IPS DF 4.7 (cell line): ENCODE measurements around the gene PRPH.
A peak's percentile ranks its signal among the peaks of the same experiment; 100 is the strongest.
"Not testable (repeated sequence)": the region's sequence is repeated elsewhere in the genome, so short reads cannot be mapped to it uniquely, and the experiment has no call there.

ENCODE experiments used
- DNase-seq: peaks from one replicate; pipeline ENCODE4 v3.0.0-alpha.2; 2013; ENCODE audit warnings: low spot score; ENCODE audit errors: extremely low read depth

PRPH gene

DNA sequence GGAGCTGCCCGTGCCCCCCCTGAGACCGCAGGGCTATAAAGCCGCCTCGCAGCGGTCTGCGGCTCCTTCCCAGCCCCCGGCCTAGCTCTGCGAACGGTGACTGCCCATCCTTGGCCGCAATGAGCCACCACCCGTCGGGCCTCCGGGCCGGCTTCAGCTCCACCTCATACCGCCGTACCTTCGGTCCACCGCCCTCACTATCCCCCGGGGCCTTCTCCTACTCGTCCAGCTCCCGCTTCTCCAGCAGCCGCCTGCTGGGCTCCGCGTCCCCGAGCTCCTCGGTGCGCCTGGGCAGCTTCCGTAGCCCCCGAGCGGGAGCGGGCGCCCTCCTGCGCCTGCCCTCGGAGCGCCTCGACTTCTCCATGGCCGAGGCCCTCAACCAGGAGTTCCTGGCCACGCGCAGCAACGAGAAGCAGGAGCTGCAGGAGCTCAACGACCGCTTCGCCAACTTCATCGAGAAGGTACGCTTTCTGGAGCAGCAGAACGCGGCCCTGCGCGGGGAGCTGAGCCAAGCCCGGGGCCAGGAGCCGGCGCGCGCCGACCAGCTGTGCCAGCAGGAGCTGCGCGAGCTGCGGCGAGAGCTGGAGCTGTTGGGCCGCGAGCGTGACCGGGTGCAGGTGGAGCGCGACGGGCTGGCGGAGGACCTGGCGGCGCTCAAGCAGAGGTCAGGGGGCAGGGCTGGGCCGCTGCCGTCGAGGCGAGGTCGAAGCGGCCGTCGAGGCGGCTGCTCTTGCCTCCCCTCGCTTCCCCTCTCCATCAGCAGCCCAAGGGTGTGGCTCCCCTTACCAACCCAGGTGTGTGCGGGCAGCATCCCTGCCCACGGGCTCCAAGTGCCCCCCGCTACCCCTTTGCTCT is at the start of gene PRPH:
Gene PRPH, plus strand, starts transcription at position 66 of the 855 bp plus-strand sequence. Its CDS starts 54 bp downstream, at position 120.
- DNase-seq: no peak

DNA sequence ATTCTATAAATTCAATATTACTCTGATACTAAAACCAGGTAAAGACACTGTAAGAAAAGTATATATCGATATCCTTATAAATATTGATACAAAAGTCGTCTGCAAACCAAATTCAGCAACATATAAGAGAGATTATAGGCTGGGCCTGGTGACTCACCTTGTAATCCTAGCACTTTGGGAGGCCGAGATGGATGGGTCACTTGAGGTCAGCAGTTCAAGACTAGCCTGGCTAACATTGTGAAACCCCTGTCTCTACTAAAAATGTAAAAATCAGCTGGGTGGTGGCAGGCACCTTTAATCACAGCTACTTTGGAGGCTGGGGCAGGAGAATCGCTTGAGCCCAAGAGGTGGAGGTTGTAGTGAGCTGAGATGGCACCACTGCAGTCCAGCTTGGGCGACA is 43.6 kb upstream of the PRPH start:
- no peak for DNase-seq

DNA sequence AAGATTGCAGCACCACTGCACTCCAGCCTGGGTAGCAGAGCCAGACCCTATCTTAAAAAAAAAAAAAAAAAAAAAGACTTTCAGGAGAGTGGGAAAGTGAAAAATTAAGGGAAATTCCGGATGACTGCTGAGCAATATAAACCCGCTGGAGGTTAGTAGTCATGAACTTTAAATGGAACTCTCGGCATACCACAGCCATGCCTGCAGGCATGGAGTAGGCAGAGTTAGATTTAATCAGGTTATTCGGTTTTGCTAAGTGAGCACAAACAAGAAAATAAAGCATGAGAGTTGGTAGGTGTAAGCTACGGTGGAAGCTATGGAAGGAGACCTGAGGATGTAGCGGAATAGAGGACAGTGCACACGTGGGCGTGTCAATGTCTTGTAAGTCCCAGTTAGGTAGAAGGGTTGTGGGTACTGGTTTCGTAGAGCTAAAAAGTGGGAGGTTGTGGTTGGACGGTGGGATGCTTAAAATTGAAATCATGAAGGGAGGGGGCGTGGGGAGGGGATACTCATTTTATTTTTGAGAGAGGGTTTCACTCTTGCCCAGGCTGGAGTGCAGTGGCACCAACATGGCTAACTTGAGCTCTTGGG is 41.8 kb upstream of the PRPH start:
- no peak for DNase-seq

DNA sequence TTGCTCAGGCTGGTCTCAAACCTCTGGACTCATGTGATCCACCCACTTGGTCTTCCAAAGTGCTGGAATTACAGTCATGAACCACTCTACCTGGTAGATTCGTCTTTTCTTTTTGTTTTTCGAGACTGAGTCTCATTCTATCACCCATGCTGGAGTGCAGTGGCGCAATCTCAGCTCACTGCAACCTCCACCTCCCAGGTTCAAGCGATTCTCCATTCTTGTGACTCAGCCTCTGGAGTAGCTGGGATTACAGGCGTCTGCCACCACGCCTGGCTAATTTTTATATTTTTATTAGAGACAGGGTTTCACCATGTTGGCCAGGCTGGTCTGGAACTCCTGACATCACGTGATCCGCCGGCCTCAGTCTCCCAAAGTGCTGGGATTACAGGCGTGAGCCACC is 39.5 kb upstream of the PRPH start:
- DNase-seq: not testable (repeated sequence)

DNA sequence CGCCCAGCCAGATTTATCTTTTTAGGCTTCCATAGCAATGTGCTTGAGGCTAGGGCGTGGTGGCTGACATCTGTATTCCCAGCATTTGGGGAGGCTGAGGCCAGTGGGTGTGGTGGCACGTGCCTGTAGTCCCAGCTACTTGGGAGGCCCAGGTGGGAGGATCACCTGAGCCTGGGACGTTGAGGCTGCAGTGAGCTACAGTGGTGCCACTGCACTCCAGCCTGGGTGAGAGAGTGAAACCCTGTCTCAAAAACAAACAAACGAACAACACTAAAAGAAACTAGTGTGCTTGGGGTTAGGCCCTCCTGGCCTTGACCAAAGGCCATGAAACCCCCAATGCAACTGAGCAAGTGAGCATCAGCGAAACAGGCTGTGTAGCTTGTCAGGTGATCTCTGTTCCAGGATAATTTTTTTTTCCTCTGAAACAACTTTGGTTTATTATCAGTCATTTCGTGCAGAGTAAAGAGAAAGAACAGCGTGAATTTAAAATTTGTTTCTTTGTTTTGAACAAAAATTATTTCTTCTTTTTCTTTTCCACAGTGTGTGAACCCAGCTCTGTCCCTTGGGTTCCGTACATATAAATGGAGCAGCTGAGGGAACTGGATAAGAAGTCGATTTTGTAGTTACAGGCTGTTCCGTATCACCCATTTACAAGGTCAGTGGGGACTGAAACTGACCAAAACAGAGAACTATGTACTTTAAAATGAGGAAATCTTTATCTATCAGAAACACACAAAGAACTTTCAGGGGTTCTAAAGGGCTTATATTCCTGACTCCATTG is 38.9 kb upstream of the PRPH start:
- no peak for DNase-seq

DNA sequence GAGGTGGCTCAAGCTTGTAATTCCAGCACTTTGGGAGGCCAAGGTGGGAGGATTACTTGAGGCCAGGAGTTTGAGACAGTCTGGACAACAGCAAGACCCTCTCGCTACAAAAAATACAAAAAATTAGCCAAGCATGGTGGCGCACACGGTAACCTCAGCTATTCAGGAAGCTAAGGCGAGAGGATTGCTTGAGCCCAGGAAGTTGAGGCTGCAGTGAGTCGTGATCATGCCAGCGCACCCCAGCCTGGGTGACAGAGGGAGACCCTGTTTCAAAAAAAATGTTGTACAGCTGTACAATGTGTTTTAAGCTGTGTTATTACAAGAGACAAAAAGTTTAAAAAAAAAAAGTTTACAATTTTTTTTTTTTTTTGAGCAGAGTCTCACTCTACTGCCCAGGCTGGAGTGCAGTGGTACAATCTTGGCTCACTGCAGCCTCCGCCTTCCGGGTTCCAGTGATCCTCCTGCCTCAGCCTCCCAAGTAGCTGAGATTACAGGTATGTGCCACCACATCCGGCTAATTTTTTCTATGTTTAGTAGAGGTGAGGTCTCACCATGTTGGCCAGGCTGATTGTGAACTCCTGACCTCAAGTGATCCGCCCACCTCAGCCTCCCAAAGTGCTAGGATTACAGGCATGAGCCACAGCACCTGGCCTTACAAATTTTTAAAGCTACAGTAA is 37.3 kb upstream of the PRPH start:
- not testable (repeated sequence) for DNase-seq

DNA sequence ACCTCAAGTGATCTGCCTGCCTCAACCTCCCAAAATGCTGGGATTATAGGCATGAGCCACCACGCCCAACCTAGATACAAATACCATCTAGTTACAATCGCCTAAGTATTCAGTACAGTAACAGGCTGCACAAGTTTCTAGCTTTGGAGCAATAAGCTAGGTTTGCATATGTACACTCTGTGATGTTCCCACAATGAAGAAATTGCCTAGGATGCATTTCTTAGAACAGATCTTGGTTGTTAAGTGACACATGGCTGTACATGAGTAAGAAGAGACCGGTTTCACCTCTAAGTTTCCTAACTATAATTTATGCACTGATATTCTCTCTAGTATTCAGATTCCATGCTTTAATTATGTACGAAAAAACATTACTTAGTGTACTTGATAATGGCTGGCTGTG is 35.5 kb upstream of the PRPH start:
- DNase-seq: no peak

DNA sequence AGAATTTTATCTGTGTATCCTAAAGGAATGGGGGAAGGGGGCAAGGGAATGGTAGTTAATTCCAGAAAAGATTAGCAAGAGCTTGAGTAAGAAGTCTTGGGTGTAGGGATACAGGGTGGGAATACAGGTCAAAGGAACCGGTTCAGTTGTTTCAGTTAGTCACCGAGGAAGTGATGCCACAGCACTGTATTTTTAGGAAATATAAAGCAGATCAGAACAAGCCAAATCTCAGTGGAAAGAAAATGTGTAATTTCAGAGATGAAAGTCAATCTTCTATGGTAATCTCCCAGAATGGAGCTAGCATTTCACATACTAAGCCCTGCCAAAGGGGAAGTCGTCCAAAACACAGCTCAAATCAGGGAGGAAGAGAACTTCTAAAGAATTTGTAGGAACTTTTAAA is 34.8 kb upstream of the PRPH start:
- no peak for DNase-seq

DNA sequence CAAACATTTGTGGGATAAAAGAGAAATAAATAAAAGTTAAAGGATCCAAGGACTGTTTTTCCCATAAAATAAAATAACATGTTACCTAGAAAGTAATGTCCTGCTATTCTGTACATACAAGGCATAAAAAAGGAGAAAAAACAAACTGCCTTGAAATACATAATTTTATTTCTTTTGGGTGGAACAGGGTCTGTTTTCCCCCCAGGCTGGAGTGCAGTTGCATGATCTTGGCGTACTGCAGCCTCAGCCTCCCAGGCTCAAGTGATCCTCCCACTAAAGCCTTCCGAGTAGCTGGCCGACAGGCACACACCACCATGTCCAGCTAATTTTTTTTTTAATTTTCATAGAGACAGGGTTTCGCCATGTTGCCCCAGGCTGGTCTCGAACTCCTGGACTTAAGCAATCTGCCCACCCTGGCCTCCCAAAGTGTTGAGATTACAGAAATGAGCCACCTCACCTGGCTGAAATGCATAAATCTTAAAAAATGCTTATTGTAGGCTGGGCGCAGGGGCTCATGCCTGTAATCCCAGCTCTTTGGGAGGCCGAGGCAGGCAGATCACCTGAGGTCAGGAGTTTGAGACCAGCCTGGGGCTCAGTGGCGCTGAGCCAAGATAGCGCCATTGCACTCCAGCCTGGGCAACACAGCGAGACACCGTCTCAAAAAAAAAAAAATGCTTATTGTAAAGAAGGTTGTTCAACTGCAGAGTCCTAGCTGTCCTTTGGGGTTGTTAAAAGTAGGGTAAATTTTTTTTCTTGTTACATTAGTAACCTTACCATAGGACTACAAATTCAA is 34.2 kb upstream of the PRPH start:
- DNase-seq: no peak

DNA sequence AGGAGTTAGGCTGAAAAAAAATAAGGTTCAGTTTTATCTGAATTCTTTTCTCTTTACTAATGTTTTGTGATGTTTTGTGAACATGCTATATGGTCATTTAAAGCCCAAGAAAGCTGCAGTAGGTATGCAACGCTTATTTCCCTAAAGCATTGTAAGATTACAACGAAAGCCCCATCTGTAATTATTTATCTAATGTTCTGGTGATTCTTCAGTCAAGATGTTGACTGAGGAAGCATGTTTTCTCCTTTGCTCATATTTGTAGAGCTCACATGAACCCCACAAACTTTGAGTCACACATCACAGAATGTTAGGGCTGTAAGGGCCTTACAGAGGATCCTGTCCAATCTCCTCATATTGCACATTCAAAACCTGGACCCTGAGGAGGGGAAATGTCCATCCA is 33.2 kb upstream of the PRPH start:
- no peak for DNase-seq

DNA sequence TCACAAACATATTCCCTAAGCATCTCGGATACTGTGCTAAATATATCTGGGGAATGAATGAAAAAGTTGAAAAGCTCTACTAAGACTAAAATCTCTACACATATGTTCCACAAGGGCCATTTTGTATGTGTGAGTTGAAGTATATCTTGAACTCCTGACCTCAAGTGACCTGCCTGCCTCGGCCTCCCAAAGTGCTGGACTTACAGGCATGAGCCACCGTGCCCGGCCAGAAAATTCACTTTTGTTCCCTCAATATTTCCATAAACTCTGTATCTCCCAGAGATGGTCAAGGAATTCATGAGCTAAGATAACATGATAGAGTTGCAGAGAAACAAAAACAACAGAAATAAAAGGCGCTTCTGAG is 31.6 kb upstream of the PRPH start:
- no peak for DNase-seq

DNA sequence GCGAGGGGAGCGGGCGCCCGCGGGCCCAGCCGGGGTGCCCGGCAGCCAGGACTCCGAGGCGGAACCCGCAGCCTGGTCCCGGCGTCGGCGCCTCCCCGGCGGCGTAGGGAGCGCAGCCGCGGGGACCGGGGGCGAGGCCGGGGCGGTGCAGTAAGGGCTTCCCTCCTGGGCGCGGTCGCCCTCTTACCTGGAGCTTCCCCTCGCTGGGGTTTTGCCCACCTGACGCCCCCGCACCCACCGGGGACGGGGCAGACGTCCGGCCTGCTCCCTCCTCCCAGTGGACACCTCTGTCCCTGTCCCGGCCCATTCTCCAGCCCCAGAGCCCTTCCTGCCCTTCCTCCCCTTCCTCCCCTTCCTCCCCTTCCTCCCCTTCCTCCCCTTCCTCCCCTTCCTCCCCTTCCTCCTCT is 30.5 kb upstream of the PRPH start:
- no peak for DNase-seq

DNA sequence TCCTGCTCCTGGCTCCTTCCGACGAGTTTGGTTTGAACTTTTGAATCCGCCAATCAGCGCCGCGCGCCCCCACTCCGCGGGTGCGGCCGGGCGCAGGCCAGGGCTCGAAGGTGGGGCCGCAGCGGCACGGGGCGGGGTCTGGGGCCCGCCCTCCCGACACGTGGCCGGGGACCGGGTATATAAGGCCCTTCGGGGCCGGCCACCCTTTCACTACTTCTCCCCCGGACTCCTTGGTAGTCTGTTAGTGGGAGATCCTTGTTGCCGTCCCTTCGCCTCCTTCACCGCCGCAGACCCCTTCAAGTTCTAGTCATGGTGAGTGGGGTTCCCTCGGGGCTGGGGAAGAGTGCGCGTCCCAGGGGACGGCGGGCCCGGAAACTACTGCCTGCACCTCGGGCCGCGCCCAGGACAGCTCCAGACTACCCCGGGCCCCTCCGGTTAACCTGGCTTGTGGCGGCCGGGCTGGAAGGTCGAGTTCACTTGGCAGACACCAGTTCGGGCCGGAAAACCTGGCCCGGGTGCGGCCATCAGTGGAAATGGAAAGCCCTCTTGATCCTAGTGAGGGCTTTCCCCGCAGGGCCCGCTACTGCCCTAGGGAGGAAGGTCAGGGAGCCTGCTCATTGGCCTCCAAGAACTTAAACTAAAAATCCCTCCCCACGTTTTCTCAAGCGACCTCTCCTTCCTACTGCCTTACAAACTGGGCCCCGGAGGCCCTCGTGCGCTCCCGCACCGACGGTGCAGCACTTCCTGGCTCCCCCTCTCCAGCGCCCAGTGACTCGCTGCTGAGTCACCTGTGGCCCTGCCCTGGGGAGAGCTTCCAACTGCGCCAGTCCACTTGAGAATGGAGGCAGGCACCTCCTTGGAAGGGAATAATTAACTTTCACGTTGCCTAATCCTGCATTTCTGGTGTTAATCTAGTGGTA is 29.8 kb upstream of the PRPH start, which contains the start of gene TUBA1C:
Gene TUBA1C, plus strand, starts transcription at position 210 of the 920 bp plus-strand sequence. Its CDS starts 100 bp downstream, at position 310.
- peak; percentile 90 for DNase-seq

DNA sequence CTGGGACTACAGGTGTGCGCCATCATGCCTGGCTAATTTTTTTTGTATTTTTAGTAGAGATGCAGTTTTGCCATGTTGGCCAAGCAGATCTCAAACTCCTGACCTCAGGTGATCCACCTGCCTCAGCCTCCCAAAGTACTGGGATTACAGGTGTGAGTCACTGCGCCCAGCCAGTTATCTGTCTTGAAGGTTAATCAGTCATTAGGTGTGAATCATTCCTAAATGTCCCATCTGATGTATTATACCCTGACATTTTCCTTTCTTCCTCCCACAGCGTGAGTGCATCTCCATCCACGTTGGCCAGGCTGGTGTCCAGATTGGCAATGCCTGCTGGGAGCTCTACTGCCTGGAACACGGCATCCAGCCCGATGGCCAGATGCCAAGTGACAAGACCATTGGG is 25.8 kb upstream of the PRPH start:
- DNase-seq: not testable (repeated sequence)

DNA sequence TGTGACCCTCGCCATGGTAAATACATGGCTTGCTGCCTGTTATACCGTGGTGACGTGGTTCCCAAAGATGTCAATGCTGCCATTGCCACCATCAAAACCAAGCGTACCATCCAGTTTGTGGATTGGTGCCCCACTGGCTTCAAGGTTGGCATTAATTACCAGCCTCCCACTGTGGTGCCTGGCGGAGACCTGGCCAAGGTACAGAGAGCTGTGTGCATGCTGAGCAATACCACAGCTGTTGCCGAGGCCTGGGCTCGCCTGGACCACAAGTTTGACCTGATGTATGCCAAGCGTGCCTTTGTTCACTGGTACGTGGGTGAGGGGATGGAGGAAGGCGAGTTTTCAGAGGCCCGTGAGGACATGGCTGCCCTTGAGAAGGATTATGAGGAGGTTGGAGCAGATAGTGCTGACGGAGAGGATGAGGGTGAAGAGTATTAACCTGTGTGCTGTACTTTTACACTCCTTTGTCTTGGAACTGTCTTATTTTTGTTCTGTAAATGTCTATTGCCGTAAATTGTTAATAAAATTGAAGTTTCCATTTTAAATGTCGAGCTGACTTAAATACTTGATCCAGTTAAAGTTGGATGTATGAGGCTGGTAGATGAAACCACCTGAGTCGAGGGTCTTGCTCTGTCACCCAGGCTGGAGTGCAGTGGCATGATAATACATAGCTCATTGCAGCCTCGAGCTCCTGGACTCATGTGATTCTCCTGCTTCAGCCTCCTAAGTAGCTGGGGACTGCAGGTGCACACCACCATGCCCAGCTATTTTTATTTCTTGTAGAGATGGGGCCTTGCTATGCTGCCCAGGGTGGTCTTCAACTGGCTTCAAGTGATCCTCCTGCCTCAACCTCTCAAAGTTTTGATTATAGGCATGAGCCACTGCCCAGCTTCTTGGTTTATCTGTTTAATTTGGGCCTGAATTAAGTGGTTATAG is 21.9 kb upstream of the PRPH start:
- DNase-seq: no peak

DNA sequence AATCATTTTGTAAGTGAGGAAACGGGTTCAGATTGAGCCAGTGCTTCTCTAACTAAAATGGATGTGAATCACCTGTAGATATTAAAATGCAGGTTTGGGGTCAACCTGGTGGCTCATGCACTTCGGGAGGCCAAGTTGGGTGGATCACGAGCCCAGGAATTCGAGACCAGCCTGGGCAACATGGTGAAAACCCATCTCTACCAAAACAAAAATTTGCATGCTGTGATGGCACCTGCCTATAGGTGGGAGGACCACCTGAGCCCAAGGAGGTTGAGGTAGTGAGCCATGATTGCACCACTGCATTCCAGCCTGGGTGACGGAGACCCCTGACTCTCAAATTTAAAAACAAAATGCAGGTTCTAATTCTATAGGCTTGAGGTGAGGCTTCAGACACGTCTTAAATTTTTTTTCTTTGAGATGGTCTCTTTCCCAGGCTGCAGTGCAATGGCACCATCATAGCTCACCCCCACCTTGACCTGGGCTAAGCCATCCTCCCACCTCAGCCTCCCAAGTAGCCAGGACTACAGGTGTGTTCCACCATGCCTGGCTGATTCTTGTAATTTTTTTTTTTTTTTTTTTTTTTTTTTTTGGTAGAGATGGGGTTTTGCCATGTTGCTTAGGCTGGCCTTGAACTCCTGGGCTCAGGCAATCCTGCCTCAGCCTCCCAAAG is 21.1 kb upstream of the PRPH start:
- DNase-seq: no peak

DNA sequence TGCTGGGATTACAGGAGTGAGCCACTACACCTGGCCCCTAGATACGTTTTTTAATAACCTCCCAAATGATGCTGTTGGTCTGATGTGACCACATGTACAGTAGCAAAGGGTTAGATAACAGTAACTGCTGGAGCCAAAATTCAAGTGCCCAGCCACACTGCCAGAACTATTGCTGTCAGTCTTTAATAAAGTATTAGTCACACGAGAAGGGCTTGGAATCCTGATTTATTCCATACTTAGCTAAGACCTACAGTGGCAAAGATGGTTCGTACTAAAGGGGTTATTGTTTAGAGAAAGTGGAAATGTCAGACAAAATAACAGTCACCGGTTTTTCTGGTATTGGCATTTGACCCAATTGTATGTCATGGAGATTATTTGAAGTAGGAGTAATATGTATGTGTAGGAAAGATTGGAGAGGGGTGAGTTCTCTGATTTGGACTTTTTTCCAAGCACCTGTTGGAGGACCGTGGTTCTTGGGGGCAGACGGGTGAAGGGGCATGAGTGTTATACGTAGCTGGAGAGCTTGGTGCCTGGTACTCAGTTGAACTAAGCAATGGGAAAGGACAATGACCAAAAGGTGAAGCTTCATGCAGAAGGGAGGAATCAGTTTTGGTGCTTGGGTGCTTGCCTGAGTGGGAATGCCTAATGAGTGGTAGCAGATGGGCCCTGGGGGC is 20.4 kb upstream of the PRPH start:
- no peak for DNase-seq
